Measurements from ENCODE around the gene PURB.
A peak's percentile ranks its signal among the peaks of the same experiment; 100 is the strongest.
"Not testable (repeated sequence)": the region's sequence is repeated elsewhere in the genome, so short reads cannot be mapped to it uniquely, and the experiment has no call there.

Gene PURB

DNA sequence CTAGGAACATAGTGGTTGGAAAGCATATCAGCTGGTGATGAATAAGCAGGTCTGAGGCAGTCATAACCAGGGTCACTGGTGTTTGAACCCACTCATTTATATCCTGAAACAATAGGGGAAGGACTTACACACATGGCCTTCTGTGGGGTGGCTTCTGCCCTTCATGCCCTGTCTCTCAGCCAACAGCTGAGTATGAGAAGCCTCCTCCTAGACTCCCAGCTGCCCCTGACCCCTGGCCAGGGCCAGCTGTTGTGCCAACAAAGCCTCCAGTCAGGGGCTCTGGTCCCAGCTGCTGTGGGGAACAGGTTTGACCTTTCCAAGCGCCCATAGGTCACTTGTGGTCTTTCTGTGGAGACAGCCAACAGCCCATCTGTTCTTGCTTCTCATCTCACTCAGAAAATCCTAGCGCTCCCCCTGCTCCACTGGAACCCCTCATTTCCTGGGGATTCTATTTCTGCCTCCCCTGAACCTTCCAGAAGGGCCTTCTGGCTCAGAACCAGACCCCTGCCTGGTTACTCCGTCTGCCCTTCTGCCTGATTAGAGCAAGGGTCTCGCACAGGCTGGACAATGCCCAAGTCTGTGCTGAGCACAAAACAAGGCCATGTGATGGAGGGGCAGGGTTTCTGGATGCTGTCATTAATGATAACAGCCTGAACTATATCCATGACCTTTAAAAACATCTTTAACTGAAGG, 9.7 kb upstream of the PURB start:
- H3K4me3 ChIP-seq (ENCODE audit: low read depth, low read length) = no peak overlapping the region
- DNase-seq (ENCODE audit: low read depth) = peak; percentile 73

DNA sequence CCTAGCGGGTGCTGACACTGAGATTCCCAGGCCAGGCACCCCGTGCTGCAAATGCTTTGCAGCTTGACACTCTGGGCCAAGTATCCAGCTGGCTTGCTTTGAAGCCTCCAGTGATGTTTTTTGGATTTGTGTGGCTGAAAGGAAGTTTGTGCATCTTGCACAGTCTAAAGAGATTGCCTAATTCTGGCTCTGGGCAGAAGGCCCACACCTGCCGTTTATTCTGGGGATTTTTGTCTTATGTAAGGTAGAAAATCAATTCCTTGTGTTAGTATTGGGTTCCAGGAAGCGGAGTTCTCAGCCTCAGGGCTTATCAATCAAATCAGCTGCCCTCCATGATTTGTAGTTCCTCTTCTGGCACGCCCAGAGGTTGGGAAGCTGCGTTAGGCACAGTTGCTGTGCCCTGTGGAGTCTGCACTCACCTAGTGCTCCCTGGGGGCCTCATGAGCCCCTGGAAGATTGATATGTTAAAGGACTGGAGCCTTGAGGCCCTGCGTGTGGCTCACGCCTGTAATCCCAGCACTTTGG, 8.4 kb upstream of the PURB start:
- DNase-seq (ENCODE audit: low read depth) = no peak
- H3K4me3 ChIP-seq (ENCODE audit: low read depth, low read length) = no peak overlapping the region

DNA sequence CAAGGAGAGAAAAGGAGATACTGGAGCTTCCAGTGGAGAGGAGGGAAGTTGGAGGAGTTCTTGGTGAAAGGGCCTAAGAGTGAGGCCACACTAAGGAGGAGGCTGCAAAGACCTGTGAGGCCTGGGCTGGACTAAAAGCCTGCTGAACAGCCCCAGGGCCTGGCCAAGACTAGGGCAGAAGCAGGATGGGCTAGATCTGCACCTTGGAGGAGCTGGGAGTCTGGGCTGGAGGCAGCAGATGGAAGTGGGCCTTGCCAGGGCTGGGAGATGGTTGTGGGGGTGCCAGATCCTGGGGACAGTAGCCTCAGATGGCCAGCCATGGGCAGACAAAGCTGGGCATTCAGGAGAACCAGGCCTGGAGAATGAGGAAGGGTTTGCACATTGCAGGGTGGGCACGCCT, 6.5 kb upstream of the PURB start:
- DNase-seq (ENCODE audit: low read depth) = no peak
- no peak overlapping the region for H3K4me3 ChIP-seq (ENCODE audit: low read depth, low read length)

DNA sequence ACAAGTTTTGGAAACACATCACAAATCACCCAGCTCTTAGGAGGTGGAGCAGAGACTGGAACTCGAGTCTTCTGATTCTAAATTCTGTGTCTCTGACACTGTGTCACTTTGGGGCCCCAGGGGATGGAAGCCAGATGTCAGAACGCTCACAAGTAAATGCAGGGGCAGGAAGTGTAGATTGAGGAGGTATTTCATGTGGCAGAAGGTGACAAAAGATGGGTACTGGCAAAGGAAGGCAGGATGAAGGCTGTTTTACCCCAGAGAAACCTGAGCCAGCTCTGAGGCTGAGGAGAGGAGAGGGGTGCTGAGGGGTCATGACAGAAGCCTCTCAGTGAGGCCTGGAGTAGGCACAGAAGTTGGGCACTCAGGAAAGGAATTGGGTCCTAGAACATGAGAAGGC, 6.0 kb upstream of the PURB start:
- no peak overlapping the region for H3K4me3 ChIP-seq (ENCODE audit: low read depth, low read length)
- DNase-seq (ENCODE audit: low read depth) = no peak

DNA sequence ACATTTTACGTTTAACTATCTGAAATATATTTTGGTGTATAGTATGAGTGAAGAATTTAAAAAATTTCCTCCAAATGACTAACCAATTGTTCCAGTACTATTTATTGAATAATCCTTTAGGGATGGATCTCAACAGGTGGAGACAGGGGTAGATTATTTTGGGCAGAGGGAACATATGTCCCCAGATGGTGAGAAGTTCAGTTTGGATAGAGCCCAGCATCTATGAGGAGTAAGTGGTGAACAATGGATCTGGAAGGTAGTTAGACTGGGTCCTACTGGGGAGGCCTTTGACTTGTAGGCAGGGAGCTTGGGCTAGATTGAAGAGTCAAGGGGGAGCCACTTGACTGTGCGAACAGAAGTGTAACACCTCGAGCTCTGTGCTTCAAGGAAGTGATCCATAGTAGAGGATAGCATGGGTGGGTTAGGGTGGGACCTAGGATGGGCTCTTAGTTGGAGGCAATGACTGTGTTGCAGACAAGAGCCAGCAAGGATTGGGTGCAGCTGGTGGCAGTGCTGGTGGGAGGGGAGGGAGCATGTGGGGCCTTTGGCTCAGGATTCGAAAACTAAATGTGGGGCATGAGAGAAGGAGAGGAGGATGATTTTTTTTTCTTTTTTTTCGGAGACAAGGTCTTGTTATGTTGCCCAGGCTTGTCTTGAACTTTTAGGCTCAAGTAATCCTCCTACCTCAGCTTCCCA, 3.9 kb upstream of the PURB start:
- no peak for DNase-seq (ENCODE audit: low read depth)

GRCh38 chr7:44887293-44887692, 2.0 kb upstream of the PURB start:
- no peak overlapping the region for H3K4me3 ChIP-seq (ENCODE audit: low read depth, low read length)
- no peak for DNase-seq (ENCODE audit: low read depth)

More for the DNA sequence above, 3.9 kb upstream of the PURB start:
- no peak overlapping the region for H3K4me3 ChIP-seq (ENCODE audit: low read depth, low read length)

GRCh38 chr7:44884621-44885393, 523 bp downstream of the PURB start:
- peak; percentile 48 for DNase-seq (ENCODE audit: low read depth)
- peak overlapping the region; percentile 74 for H3K4me3 ChIP-seq (ENCODE audit: low read depth, low read length)

DNA sequence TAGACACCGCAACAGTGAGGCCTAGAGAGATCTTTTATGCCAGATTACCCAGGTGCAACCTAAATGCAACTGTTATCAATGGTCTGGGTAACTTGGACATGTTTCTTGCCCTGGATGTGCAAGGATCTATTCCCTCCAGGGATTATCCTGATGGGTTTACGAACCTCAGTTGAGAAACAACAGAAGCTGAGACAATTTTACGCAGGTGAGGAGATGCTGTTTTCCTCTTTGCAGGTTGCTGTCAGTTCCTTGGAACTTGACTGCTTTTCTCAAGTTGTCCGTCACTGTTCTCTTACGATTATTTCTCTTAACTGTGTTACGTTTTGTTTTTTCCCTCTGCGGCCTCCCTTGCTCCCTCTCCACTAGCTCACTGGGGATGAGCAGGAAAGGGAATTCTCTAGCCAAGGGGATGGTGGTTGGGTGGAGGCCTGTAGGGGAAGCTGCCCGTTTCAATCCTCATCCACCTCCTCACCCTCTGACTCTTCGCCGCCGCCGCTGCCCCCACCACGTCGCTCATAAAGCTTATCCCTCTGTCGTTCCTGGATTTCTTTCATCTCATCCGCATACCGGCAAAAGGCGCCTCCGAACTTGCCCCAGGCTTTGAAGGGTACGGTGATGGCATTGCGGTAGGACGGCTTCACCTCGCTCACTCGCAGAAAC, 1.2 kb downstream of the PURB start:
- no peak for DNase-seq (ENCODE audit: low read depth)
- H3K4me3 ChIP-seq (ENCODE audit: low read depth, low read length) = peak overlapping the region; percentile 74

DNA sequence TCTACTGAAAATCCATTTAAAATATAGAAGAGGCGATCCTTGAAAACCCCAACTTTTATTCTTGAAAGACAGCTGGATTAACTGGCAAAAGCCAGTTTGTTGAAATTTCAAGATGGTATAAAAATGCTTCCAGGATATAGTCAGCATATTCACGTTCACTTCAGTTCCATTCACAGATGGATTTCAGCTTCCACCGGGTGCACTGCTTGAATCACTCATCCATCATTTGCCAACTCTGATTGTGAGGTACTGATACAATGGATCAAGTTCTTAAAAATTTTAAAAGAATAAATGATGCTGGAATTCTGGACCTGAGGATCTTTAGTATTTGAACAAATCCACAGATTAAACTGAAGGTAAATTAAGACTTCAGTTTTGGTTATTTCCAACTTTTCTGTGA, 2.4 kb downstream of the PURB start:
- peak overlapping the region; percentile 74 for H3K4me3 ChIP-seq (ENCODE audit: low read depth, low read length)

DNA sequence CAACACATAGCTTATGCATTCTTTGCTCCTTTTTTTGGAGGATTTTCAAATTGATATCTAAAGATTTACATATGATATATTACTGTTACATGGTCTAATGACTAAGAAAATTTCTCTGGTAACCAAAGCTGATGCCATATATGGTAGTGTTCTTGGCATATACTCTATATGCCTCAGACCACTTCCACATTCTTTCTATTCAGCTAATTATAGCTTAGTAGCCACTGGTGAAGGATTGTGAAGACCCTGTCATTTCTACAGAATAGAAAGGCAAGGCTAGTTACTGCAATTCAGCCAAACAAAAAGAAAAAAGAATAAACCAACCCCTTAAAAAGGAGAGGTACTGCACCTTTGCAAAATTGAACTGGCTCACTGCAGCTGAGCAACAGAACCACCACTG, 3.7 kb downstream of the PURB start:
- peak; percentile 53 for DNase-seq (ENCODE audit: low read depth)
- peak overlapping the region; percentile 74 for H3K4me3 ChIP-seq (ENCODE audit: low read depth, low read length)

More for the DNA sequence above, 2.4 kb downstream of the PURB start:
- no peak for DNase-seq (ENCODE audit: low read depth)

GRCh38 chr7:44881066-44881600, 4.2 kb downstream of the PURB start:
- no peak for DNase-seq (ENCODE audit: low read depth)

GRCh38 chr7:44880317-44881018, 4.9 kb downstream of the PURB start:
- peak overlapping the region; percentile 74 for H3K4me3 ChIP-seq (ENCODE audit: low read depth, low read length)

More at GRCh38 chr7:44881066-44881600, 4.2 kb downstream of the PURB start:
- H3K4me3 ChIP-seq (ENCODE audit: low read depth, low read length) = peak overlapping the region; percentile 74

GRCh38 chr7:44876393-44876792, 8.9 kb downstream of the PURB start:
- no peak overlapping the region for H3K4me3 ChIP-seq (ENCODE audit: low read depth, low read length)
- no peak for DNase-seq (ENCODE audit: low read depth)

More at GRCh38 chr7:44880317-44881018, 4.9 kb downstream of the PURB start:
- no peak for DNase-seq (ENCODE audit: low read depth)

GRCh38 chr7:44875241-44875640, 10.1 kb downstream of the PURB start:
- no peak for DNase-seq (ENCODE audit: low read depth)
- no peak overlapping the region for H3K4me3 ChIP-seq (ENCODE audit: low read depth, low read length)

GRCh38 chr7:44872787-44873186, 12.5 kb downstream of the PURB start:
- no peak overlapping the region for H3K4me3 ChIP-seq (ENCODE audit: low read depth, low read length)
- DNase-seq (ENCODE audit: low read depth) = no peak

GRCh38 chr7:44871918-44872317, 13.4 kb downstream of the PURB start:
- DNase-seq (ENCODE audit: low read depth); H3K4me3 ChIP-seq (ENCODE audit: low read depth, low read length): not testable (repeated sequence)

DNA sequence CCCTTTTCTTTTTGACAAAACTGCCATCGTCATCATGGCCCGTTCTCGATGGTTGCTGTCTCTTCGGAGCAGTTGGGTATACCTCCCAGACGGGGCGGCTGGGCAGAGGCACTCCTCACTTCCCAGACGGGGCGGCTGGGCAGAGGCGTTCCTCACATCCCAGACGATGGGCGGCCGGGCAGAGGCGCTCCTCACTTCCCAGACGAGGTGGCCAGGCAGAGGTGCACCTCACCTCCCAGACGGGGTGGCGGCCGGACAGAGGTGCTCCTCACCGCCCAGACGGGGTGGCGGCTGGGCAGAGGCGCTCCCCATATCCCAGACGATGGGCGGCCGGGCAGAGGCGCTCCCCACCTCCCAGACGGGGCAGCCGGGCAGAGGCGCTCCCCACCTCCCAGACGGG, 14.6 kb downstream of the PURB start:
- DNase-seq (ENCODE audit: low read depth); H3K4me3 ChIP-seq (ENCODE audit: low read depth, low read length): not testable (repeated sequence)

- not testable (repeated sequence) for DNase-seq (ENCODE audit: low read depth); H3K4me3 ChIP-seq (ENCODE audit: low read depth, low read length)
Measured at GRCh38 chr7:44870336-44870735, 15.0 kb downstream of the PURB start.

All from skeletal muscle cell (primary cell).